ENCODE measurements around the gene AAMP. TPM values are rescaled to one million over a fixed set of nuclear protein-coding genes. Genes with fewer than 3 reads are reported as not detected.

Gene AAMP
- polyA plus RNA-seq, 1 donor, result 105 TPM

DNA sequence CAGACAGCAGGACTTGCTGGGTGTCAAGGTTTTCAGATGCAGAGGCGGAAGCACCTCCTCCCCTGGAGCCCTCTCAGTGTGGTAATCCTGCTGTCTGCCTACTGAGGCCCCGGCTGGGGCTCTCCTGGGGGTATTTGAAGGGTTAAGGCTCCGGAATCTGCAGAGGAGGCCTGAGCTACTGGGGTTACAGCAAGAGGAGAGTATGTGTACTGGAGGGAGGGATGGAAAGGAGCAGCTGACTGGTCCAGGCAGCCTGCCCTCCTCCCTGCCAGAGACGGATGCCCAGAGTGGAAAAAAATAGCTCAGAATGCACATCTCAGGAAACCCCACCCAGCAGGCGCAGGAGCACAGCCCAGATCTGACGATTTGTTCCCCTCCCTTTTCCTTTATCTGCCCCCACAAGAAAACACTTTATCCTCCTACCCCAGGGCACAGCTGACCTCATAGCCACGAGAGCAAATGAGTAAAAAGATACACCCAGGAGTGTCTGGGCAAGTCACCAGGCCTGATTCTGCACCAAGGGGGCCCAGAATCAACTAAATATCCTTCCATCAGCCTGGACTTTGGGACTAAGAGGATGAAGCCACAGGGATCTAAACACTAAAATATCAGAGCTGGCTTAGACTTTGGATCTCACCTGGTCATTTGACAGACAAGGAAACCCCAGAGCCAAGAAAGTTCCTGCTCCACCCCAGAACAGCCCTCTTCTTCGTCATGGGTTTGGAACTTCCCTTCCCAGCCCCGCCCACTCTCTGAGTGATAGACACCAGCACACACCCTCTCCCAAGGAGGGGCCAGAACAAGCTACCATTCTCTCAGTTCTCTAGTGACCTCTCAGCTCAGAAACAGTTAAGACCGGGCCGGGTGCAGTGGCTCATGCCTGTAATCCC lies 16.9 kb upstream of the AAMP start:
- peak; percentile 98 to 99 for DNase-seq
- peaks cover 83% of the 10 kb centered on the region for H3K4me1 ChIP-seq (ENCODE audit: control insufficient read depth, insufficient read depth, low read length)
- peaks cover 30% of the 10 kb centered on the region for H3K36me3 ChIP-seq (ENCODE audit: control insufficient read depth, insufficient read depth, low read length)
- H3K9me3 ChIP-seq (ENCODE audit: control insufficient read depth, low read depth, low read length), result no peaks in the 10 kb centered on the region
- WGBS (ENCODE audit: insufficient coverage, low lambda C conversion rate), result no CpG with 5 or more reads among the region's 11 CpGs
- peak overlapping the region; percentile 99 for H3K27ac ChIP-seq (ENCODE audit: low read length)
- peak overlapping the region; percentile 39 for H3K4me3 ChIP-seq (ENCODE audit: low read length)
- no peaks in the 10 kb centered on the region for H3K27me3 ChIP-seq (ENCODE audit: control insufficient read depth, insufficient read depth, low read length)

DNA sequence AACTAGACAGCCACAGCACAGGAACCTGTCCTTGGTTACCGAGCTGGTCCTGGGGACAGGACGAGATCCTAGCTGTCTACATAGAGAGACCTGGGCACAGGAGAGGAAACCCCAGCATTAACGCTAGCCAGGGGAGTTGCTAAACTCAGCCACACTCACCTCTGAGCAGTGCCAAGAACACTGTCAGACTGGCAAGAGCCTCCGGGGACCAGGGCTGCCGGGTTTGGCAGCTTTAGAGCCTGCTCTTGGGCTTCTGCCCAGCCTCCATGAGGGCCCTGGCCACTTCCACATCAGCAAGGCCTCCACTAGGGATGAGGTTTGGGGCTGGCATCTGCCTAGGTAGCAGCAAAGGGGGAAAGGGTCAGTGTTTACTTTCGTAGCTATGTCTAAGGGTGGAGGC lies 15.7 kb upstream of the AAMP start:
- Histone ChIP-seq H3K4me3 (ENCODE audit: low read length) (no peak overlapping the region), H3K36me3 (ENCODE audit: control insufficient read depth, insufficient read depth, low read length) (peaks cover 39% of the 10 kb centered on the region), H3K27me3 (ENCODE audit: control insufficient read depth, insufficient read depth, low read length) (no peaks in the 10 kb centered on the region), H3K27ac (ENCODE audit: low read length) (peak overlapping the region; percentile 99), H3K9me3 (ENCODE audit: control insufficient read depth, low read depth, low read length) (no peaks in the 10 kb centered on the region), H3K4me1 (ENCODE audit: control insufficient read depth, insufficient read depth, low read length) (peaks cover 75% of the 10 kb centered on the region)
- DNase-seq, result no peak
- no CpG with 5 or more reads among the region's 6 CpGs for WGBS (ENCODE audit: insufficient coverage, low lambda C conversion rate)

DNA sequence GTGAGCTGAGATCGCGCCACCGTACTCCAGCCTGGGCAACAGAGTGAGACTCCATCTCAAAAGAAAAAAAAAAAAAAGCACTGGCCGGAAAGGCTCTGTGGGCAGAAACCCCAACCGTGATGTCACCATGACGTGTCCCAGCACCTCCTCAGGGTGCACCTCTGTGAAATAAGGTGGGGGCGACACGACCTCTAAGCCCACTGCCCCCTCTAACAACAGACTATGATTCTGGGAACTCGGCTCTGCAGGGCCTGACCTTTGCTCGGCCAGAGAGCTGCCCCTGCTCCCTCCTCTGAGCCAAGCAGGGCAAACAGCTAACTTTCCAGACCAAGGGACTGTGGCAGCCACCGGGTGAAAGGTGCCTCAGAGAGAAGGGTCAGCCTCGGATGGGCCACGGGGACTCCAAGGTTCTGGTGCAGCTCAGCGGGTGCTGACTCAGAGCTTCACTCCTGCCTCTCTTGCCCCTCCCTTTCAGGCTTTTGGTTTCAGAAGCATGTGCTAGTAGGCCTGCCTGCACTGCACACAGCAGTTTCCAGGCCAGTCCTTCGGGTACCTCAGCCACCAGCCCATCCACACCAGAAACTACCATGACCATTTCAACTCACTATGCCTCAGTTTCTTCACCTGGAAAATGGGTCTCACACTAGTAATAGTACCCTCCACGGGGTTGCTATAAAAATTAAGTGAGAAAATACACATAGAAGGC lies 14.3 kb upstream of the AAMP start:
- Histone ChIP-seq H3K27me3 (ENCODE audit: control insufficient read depth, insufficient read depth, low read length) (no peaks in the 10 kb centered on the region), H3K4me1 (ENCODE audit: control insufficient read depth, insufficient read depth, low read length) (peaks cover 65% of the 10 kb centered on the region), H3K27ac (ENCODE audit: low read length) (peak overlapping the region; percentile 99), H3K9me3 (ENCODE audit: control insufficient read depth, low read depth, low read length) (no peaks in the 10 kb centered on the region), H3K36me3 (ENCODE audit: control insufficient read depth, insufficient read depth, low read length) (peaks cover 52% of the 10 kb centered on the region), H3K4me3 (ENCODE audit: low read length) (no peak overlapping the region)
- no CpG with 5 or more reads among the region's 16 CpGs for WGBS (ENCODE audit: insufficient coverage, low lambda C conversion rate)
- peak in 1 of 2 donors; percentile 70 for DNase-seq

DNA sequence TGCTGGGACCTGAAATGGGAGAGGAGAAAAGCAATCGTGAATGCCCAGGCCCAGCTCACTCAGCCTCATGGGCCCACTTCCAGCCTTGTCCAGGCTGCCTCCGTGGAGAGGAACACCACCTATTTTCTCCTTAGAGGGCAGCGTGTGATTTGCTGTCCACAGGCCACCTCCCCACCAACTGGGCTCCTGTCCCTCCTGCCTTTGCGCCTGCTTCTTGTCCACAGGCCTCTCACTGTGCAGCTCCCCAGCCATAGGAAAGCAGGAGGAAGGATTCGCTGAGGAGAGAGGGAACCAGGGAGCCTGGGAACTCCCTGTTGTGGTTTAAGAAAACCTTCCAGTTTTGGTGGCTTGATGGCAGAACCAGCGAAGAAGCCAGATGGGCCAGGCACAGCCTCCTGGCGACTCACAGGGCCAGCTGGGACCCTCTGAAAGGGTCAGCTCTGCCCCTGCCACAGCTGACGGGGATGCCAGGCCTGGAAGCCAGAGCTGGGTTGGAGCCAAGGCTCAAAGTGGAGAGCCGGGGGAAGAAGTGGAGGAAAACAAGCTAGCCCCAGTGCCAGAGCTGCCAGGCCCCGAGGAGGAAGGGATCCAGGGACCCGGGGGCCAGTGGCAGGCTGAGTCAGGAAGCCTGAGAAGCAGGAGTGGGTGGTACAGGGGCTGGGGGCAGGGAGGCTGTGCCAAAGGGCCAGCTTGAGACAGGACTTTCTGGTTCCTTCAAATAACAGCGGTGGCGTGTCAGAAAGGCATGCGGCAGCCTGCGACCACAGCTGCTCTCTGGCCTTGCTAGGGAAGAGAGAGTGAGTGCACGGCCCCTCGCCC lies 12.4 kb upstream of the AAMP start:
- Histone ChIP-seq H3K4me3 (ENCODE audit: low read length) (no peak overlapping the region), H3K4me1 (ENCODE audit: control insufficient read depth, insufficient read depth, low read length) (peaks cover 48% of the 10 kb centered on the region), H3K36me3 (ENCODE audit: control insufficient read depth, insufficient read depth, low read length) (peaks cover 71% of the 10 kb centered on the region), H3K9me3 (ENCODE audit: control insufficient read depth, low read depth, low read length) (no peaks in the 10 kb centered on the region), H3K27ac (ENCODE audit: low read length) (peak overlapping the region; percentile 99), H3K27me3 (ENCODE audit: control insufficient read depth, insufficient read depth, low read length) (no peaks in the 10 kb centered on the region)
- WGBS (ENCODE audit: insufficient coverage, low lambda C conversion rate), result no CpG with 5 or more reads among the region's 17 CpGs
- no peak for DNase-seq

GRCh38 chr2:218281449-218281848 lies 11.5 kb upstream of the AAMP start:
- Histone ChIP-seq H3K27ac (ENCODE audit: low read length) (no peak overlapping the region), H3K4me1 (ENCODE audit: control insufficient read depth, insufficient read depth, low read length) (peaks cover 38% of the 10 kb centered on the region), H3K4me3 (ENCODE audit: low read length) (no peak overlapping the region)

GRCh38 chr2:218280260-218280870 lies 10.4 kb upstream of the AAMP start:
- Histone ChIP-seq H3K27ac (ENCODE audit: low read length) (no peak overlapping the region), H3K4me1 (ENCODE audit: control insufficient read depth, insufficient read depth, low read length) (peaks cover 27% of the 10 kb centered on the region), H3K36me3 (ENCODE audit: control insufficient read depth, insufficient read depth, low read length) (peaks cover 87% of the 10 kb centered on the region), H3K27me3 (ENCODE audit: control insufficient read depth, insufficient read depth, low read length) (no peaks in the 10 kb centered on the region), H3K4me3 (ENCODE audit: low read length) (no peak overlapping the region), H3K9me3 (ENCODE audit: control insufficient read depth, low read depth, low read length) (no peaks in the 10 kb centered on the region)
- WGBS (ENCODE audit: insufficient coverage, low lambda C conversion rate), result 100% methylated on average over 2 of the region's 14 CpGs
- no peak for DNase-seq

More at GRCh38 chr2:218281449-218281848, 11.5 kb upstream of the AAMP start:
- WGBS (ENCODE audit: insufficient coverage, low lambda C conversion rate), result no CpG with 5 or more reads among the region's 3 CpGs
- H3K36me3 ChIP-seq (ENCODE audit: control insufficient read depth, insufficient read depth, low read length), result peaks cover 80% of the 10 kb centered on the region
- no peaks in the 10 kb centered on the region for H3K9me3 ChIP-seq (ENCODE audit: control insufficient read depth, low read depth, low read length)
- H3K27me3 ChIP-seq (ENCODE audit: control insufficient read depth, insufficient read depth, low read length), result no peaks in the 10 kb centered on the region
- DNase-seq, result no peak

DNA sequence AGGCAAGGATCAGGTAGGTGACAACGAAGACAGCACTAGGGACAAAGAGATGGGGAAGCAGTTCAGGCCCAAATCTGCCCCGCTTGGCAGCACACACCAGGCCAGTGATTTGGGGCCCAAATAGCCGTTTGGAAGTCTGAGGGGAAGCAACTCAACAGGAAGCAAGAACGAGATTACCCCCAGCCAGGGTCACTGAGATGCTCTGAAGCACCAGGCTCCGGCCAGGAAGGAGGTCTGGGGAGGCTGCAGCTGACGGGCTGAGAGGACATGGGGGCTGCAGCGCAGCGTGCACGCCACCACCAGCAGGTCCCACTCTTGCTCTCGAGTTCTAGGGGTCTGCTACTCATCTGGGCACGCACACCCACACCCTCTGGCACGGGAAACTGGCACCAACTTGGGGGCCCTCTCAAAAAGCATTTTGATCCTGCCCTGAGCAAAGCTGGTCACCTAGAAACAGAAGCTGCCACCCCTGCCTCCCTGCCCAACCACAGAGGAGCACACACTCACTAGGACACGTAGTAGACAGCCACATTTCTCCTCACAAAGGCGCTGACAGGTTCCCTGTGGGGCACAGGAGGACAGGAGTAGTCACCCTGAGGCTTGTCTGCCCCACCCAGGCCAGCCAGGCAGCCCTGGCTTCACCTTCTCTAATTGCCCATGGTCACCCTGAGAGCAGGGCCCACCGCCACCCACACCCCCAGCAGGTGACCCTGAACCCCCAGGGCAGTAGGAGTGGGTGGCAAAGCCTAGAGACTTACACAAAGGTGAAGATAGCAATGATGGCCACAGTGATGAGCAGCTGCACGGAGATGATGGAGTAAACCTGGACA lies 8.8 kb upstream of the AAMP start:
- H3K4me1 ChIP-seq (ENCODE audit: control insufficient read depth, insufficient read depth, low read length), result peaks cover 13% of the 10 kb centered on the region
- no CpG with 5 or more reads among the region's 16 CpGs for WGBS (ENCODE audit: insufficient coverage, low lambda C conversion rate)

GRCh38 chr2:218277921-218278320 lies 8.0 kb upstream of the AAMP start:
- peaks cover 6% of the 10 kb centered on the region for H3K4me1 ChIP-seq (ENCODE audit: control insufficient read depth, insufficient read depth, low read length)
- no peaks in the 10 kb centered on the region for H3K9me3 ChIP-seq (ENCODE audit: control insufficient read depth, low read depth, low read length)
- no peaks in the 10 kb centered on the region for H3K27me3 ChIP-seq (ENCODE audit: control insufficient read depth, insufficient read depth, low read length)
- no CpG with 5 or more reads among the region's 7 CpGs for WGBS (ENCODE audit: insufficient coverage, low lambda C conversion rate)
- H3K36me3 ChIP-seq (ENCODE audit: control insufficient read depth, insufficient read depth, low read length), result peaks cover 92% of the 10 kb centered on the region
- DNase-seq, result no peak
- no peak overlapping the region for H3K27ac ChIP-seq (ENCODE audit: low read length)
- no peak overlapping the region for H3K4me3 ChIP-seq (ENCODE audit: low read length)

More for the DNA sequence above, 8.8 kb upstream of the AAMP start:
- Histone ChIP-seq H3K36me3 (ENCODE audit: control insufficient read depth, insufficient read depth, low read length) (peaks cover 96% of the 10 kb centered on the region), H3K27me3 (ENCODE audit: control insufficient read depth, insufficient read depth, low read length) (no peaks in the 10 kb centered on the region), H3K9me3 (ENCODE audit: control insufficient read depth, low read depth, low read length) (no peaks in the 10 kb centered on the region), H3K27ac (ENCODE audit: low read length) (no peak overlapping the region), H3K4me3 (ENCODE audit: low read length) (no peak overlapping the region)
- DNase-seq, result no peak

DNA sequence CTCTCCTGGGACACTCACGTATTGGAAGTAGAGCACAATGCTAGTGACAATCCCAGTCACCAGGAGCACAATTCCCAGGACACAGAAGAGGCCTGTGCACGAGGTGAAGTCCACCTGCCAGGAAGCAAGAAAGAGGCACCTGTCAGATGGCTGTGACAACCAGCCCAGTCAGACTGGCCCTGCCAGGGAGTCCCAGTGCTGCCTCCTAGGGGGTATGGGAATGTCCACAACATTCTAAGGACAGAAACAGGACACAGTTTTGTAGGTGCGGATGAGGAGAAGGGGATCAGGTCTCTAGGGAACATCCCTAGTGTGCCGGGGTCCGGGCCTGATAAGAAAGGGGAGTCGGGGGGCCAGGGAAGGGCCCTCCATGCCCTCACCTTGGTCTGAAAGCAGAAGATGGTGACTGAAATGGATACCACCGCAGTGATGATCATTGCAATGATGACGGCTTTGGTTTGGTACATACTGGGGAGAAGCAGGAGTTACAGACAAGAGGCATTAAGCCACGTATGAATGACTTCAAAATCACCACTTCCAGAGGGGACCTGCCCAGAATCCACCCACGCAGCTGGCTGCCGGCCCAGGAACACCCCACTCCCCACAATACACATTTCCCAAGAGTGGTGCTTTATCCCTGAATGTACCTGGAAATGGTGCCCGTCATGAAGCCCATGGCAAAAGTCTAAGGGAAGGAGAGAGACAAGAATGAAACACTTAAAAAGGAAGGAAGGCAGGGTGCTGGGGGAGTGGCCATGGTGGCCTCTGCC lies 7.2 kb upstream of the AAMP start:
- Histone ChIP-seq H3K36me3 (ENCODE audit: control insufficient read depth, insufficient read depth, low read length) (peaks cover 85% of the 10 kb centered on the region), H3K27me3 (ENCODE audit: control insufficient read depth, insufficient read depth, low read length) (no peaks in the 10 kb centered on the region), H3K9me3 (ENCODE audit: control insufficient read depth, low read depth, low read length) (no peaks in the 10 kb centered on the region), H3K4me3 (ENCODE audit: low read length) (no peak overlapping the region), H3K4me1 (ENCODE audit: control insufficient read depth, insufficient read depth, low read length) (peaks cover 8% of the 10 kb centered on the region), H3K27ac (ENCODE audit: low read length) (no peak overlapping the region)
- DNase-seq, result no peak
- WGBS (ENCODE audit: insufficient coverage, low lambda C conversion rate), result no CpG with 5 or more reads among the region's 12 CpGs
